Measurements from ENCODE around the gene WWOX.
"Not testable (repeated sequence)": the region's sequence is repeated elsewhere in the genome, so short reads cannot be mapped to it uniquely, and the experiment has no call there.

WWOX gene

GRCh38 chr16:79012671-79013434, 913.4 kb downstream of the WWOX start:
- no peak for DNase-seq

- no peak for DNase-seq
Measured at GRCh38 chr16:79013930-79014660, 914.6 kb downstream of the WWOX start.

DNA sequence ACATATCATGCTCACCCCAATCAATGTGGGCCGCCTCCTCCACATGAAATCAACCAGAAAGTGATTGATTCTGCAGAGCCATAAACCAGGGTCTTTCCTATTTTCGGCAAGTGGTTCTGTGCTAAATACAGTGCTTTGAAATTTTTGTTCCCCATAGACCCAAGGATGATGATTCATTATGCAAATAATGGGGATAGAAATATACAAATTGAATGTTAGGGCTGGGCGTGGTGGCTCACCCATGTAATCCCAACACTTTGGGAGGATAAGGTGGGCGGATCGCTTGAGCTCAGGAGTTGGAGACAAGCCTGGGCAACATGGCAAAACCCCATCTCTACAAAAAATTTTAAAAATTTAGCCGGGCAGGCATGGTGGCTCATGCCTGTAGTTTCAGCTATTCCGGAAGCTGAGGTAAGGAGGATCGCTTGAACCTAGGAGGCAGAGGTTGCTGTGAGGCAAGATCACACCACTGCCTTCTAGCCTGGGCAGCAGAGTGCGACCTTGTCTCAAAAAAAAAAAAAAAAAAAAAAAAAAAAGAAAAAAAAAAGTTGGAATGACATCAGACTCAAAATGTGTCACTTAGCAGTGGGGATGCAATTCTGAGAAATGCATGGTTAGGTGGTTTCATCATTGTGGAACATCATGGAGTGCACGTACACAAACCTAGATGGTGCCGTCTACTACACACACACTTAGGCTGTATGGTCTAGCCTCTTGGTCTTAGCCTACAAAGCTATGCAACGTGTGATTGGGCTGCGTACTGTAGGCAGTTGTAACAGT, 919.4 kb downstream of the WWOX start:
- DNase-seq = no peak

- no peak for DNase-seq
Measured at GRCh38 chr16:79019431-79019830, 920.0 kb downstream of the WWOX start.

DNA sequence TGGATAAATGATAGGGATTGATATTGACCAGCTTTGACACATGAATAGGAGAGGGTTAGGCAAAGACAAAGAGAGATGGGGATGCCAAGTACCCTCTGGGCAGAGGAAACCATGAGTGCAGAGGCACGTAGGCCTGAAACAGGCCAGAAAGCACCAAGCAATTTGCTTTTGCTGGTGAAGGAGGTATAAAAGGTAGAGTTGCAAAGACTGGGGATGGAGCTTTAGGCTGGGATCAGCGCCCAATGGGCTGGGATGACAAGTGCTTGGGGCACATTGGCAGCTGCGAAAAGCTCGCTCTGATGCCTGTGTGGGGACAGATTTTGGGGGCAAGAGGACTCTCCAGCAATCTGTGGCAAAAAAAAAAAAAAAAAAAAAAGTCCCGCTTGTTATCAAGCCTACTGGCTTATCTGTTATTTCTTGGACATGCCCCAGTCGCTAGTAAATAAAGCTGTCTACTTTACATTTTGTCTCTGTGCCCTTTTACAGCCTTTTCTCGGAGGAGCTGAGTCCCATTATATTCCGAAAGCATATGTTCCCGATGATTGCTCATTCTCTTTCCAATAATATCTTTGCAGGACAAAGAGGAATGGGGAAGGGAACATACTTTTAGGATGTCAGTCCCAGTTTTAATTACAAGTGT, 922.7 kb downstream of the WWOX start:
- DNase-seq = no peak

GRCh38 chr16:79026117-79026516, 926.7 kb downstream of the WWOX start:
- no peak for DNase-seq

- DNase-seq = no peak
Measured at GRCh38 chr16:79036541-79036940, 937.1 kb downstream of the WWOX start.

- no peak for DNase-seq
Measured at GRCh38 chr16:79037521-79038373, 938.3 kb downstream of the WWOX start.

DNA sequence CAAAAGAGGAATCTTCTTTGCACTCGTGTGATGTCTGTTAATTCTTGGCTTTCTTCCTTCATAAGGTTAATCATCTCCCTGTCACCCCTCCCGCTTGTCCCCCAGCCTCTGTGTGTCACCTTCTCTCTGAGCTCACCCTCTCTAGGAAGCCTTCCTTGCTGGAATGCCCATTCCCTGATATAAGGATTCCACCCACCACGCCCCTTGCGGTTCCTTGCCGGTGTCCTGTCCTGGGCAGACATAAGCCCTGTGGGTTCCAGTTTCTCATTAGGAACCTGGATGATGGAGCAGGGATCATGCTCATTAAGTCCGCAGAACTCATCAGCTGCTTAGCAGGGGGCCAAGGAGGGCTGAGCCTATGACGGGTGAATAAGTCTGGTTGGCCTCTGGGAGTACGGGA, 941.8 kb downstream of the WWOX start:
- DNase-seq = no peak

GRCh38 chr16:79042141-79042540, 942.7 kb downstream of the WWOX start:
- no peak for DNase-seq

DNA sequence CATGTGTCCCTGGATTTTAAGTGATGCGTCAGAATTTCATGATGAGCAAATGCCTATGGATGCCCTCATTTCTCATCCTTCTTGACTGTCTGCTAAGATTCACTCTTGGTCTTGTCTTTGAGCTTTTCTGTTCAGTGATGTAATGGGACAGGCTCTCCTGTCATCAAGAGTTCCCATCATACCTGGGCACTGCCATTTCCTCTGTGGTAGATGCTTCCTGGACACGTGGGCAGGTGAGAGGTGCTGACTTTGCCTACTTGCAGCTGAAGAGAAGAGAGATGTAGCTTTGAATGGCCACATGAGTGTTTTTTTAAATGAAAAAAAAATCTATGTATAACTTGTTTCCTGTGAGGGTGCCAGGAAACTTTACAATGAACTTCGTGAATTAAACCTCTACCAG, 943.4 kb downstream of the WWOX start:
- peak; percentile 62 for DNase-seq

DNA sequence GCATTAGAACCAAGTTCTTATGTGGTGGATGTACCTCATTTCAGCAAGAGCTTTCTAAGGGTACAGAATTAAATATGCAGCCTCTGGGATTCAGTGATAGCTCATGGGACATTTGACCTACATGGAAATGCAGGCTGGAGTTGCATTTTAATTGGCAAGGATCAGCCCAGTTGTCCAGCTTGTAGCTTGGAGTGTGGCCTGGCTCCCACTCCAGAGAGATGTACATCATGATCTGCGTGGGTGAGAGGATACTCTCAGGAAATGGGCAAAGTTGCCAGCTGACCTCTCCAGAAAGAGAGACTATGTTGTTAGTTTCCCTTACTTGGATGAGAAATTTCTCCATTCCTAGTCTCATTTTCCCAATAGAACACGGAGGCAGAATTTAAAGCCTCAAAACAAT, 945.7 kb downstream of the WWOX start:
- DNase-seq = no peak

DNA sequence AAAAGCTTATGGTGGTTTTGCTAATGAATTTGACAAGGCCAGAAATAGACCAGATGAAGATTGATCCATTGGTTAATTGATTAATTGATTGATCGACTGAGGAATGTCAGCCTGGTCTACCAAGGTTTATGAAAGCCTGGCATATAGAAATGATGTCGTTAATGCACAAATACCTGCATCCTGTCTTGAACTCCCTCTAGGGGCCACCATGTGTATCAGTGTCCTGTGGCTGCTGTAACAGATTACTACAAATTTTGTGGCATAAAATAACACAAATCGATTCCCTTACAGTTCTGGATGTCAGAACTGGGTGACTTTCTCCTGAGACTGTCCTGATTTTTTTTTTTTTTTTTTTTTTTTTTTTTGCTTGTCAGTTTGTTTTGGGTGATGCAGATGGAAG, 947.9 kb downstream of the WWOX start:
- peak; percentile 43 for DNase-seq

GRCh38 chr16:79049040-79049439, 949.6 kb downstream of the WWOX start:
- DNase-seq = no peak

- no peak for DNase-seq
Measured at GRCh38 chr16:79050063-79050462, 950.6 kb downstream of the WWOX start.

DNA sequence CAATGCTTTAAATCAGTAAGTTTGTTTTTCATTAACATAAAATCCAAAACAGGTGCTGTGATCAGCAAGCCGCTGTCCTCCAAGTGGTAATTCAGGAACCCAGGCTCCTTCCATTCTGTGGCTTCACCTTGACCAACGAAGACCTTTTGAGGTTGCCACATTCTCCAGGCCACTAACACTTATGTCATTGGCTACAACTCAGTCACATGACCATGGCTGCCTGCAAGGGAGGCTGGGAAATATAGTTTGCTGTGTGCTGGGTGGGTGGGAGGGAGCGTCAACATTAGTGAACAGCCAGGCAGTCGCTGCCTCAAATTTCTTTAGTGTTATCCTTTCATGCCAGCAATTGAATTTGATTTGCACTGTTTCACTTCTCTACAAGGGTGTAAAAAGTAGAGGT, 951.9 kb downstream of the WWOX start:
- DNase-seq = no peak

DNA sequence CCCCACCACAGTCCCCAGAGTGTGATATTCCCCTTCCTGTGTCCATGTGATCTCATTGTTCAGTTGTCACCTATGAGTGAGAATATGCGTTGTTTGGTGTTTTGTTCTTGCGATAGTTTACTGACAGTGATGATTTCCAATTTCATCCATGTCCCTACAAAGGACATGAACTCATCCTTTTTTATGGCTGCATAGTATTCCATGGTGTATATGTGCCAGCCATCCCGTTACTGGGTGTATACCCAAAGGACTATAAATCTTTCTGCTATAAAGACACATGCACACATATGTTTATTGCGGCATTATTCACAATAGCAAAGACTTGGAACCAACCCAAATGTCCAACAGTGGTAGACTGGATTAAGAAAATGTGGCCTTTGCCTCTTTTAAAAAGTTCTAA, 952.7 kb downstream of the WWOX start:
- DNase-seq = not testable (repeated sequence)

- DNase-seq = no peak
Measured at GRCh38 chr16:79053577-79053976, 954.1 kb downstream of the WWOX start.

DNA sequence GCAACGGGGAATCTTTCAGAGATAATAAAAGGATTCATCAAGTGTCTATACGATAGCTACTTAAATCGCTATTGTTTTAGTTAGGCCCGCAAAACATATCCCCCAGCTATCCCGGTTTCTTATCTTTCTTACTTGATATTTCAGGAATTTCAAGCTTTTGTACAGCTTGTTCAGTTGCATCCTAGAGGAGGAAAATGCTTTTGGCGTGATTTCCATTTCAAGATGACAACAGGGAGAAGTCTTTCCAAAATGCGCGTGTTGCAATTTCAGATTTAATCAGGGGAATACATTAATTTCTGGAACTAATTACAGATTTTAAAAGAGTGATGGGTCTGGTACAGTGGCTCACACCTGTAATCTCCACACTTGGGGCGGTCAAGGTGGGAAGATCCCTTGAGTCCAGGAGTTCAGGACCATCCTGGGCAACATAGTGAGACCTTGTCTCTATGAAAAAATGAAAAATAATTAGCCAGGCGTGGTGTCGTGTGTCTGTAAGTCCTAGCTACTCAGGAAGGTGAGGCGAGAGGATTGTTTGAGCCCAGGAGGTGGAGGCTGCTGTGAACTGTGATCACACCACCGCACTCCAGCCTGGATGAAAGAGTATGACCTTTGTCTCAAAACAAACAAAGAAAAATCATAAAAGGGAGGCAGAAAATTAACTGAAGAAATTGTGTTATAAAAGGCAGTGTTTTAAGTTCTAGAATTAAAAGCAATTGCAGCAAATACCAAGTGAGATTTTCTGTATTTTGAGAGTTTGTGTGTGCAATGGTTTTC, 954.9 kb downstream of the WWOX start:
- DNase-seq = no peak

- no peak for DNase-seq
Measured at GRCh38 chr16:79055251-79055970, 956.0 kb downstream of the WWOX start.

GRCh38 chr16:79061181-79061580, 961.7 kb downstream of the WWOX start:
- DNase-seq = no peak

Measured in CD4-positive, alpha-beta T cell treated with Interleukin-10 for 1 hour (primary cell).